ENCODE results near the gene PROZ. TPM values are rescaled to one million over a fixed set of nuclear protein-coding genes. Genes with fewer than 3 reads are reported as not detected.
A peak's percentile ranks its signal among the peaks of the same experiment; 100 is the strongest.

Gene PROZ
- total and polyA plus RNA-seq, 2 of the 13 experiments (the other 11 are each of a cell fraction or from before 2014, with no cell fraction given), result 5.6 to 22.5 TPM

GRCh38 chr13:113138792-113139551 is 19.5 kb upstream of the PROZ start (continued):
- peak; percentile 74; the same call in 1 of the 2 replicates for TF ChIP-seq ZNF451 (CRISPR knock-in tag; IDR thresholded peaks at IDR 0.05)
- TF ChIP-seq, protein P1, sequence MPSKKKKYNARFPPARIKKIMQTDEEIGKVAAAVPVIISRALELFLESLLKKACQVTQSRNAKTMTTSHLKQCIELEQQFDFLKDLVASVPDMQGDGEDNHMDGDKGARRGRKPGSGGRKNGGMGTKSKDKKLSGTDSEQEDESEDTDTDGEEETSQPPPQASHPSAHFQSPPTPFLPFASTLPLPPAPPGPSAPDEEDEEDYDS (CRISPR knock-in tag; IDR thresholded peaks at IDR 0.05), result peak; percentile 87
- peak; percentile 97 for TF ChIP-seq ZNF670 (CRISPR knock-in tag; IDR thresholded peaks at IDR 0.05; ENCODE audit: borderline replicate concordance)
- TF ChIP-seq PHF8 (CRISPR knock-in tag; IDR thresholded peaks at IDR 0.05), result peak; percentile 54
- TF ChIP-seq ZNF280B (CRISPR knock-in tag; IDR thresholded peaks at IDR 0.05; ENCODE audit: borderline replicate concordance), result no peak
- no peak for TF ChIP-seq NONO (IDR thresholded peaks at IDR 0.05)
- peak; percentile 66; the same call in 1 of the 2 replicates for TF ChIP-seq NONO (CRISPR knock-in tag; conservative IDR thresholded peaks at IDR 0.05)
- TF ChIP-seq ZNF597 (CRISPR knock-in tag; IDR thresholded peaks at IDR 0.05), result no peak
- TF ChIP-seq, protein P2, sequence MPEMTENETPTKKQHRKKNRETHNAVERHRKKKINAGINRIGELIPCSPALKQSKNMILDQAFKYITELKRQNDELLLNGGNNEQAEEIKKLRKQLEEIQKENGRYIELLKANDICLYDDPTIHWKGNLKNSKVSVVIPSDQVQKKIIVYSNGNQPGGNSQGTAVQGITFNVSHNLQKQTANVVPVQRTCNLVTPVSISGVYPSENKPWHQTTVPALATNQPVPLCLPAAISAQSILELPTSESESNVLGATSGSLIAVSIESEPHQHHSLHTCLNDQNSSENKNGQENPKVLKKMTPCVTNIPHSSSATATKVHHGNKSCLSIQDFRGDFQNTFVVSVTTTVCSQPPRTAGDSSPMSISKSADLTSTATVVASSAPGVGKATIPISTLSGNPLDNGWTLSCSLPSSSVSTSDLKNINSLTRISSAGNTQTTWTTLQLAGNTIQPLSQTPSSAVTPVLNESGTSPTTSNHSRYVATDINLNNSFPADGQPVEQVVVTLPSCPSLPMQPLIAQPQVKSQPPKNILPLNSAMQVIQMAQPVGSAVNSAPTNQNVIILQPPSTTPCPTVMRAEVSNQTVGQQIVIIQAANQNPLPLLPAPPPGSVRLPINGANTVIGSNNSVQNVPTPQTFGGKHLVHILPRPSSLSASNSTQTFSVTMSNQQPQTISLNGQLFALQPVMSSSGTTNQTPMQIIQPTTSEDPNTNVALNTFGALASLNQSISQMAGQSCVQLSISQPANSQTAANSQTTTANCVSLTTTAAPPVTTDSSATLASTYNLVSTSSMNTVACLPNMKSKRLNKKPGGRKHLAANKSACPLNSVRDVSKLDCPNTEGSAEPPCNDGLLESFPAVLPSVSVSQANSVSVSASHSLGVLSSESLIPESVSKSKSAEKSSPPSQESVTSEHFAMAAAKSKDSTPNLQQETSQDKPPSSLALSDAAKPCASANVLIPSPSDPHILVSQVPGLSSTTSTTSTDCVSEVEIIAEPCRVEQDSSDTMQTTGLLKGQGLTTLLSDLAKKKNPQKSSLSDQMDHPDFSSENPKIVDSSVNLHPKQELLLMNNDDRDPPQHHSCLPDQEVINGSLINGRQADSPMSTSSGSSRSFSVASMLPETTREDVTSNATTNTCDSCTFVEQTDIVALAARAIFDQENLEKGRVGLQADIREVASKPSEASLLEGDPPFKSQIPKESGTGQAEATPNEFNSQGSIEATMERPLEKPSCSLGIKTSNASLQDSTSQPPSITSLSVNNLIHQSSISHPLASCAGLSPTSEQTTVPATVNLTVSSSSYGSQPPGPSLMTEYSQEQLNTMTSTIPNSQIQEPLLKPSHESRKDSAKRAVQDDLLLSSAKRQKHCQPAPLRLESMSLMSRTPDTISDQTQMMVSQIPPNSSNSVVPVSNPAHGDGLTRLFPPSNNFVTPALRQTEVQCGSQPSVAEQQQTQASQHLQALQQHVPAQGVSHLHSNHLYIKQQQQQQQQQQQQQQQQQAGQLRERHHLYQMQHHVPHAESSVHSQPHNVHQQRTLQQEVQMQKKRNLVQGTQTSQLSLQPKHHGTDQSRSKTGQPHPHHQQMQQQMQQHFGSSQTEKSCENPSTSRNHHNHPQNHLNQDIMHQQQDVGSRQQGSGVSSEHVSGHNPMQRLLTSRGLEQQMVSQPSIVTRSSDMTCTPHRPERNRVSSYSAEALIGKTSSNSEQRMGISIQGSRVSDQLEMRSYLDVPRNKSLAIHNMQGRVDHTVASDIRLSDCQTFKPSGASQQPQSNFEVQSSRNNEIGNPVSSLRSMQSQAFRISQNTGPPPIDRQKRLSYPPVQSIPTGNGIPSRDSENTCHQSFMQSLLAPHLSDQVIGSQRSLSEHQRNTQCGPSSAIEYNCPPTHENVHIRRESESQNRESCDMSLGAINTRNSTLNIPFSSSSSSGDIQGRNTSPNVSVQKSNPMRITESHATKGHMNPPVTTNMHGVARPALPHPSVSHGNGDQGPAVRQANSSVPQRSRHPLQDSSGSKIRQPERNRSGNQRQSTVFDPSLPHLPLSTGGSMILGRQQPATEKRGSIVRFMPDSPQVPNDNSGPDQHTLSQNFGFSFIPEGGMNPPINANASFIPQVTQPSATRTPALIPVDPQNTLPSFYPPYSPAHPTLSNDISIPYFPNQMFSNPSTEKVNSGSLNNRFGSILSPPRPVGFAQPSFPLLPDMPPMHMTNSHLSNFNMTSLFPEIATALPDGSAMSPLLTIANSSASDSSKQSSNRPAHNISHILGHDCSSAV (CRISPR knock-in tag; IDR thresholded peaks at IDR 0.05; ENCODE audit: borderline replicate concordance), result no peak

All from HepG2 (cell line).